GM03348 (cell line): Measurements from ENCODE around the gene ALS2.
"Not testable (repeated sequence)": the region's sequence is repeated elsewhere in the genome, so short reads cannot be mapped to it uniquely, and the experiment has no call there.

Source experiments
- DNase-seq: peaks from one replicate; pipeline ENCODE4 v3.0.0; 2012; ENCODE audit warnings: low spot score

The ALS2 gene

GRCh38 chr2:201794294-201794693 is 13.6 kb upstream of the ALS2 start:
- no peak for DNase-seq

- peak; percentile 10 for DNase-seq
These were observed 12.9 kb upstream of the ALS2 start for GRCh38 chr2:201793631-201794030.

GRCh38 chr2:201790989-201791388 is 10.3 kb upstream of the ALS2 start:
- no peak for DNase-seq

GRCh38 chr2:201790291-201790690 is 9.6 kb upstream of the ALS2 start:
- no peak for DNase-seq

- DNase-seq, result no peak
These were observed 8.7 kb upstream of the ALS2 start for GRCh38 chr2:201789395-201789794.

- DNase-seq, result no peak
These were observed 7.6 kb upstream of the ALS2 start for GRCh38 chr2:201788371-201788770.

GRCh38 chr2:201786471-201786870 is 5.7 kb upstream of the ALS2 start:
- peak; percentile 39 for DNase-seq

- no peak for DNase-seq
These were observed 4.4 kb upstream of the ALS2 start for GRCh38 chr2:201785135-201785534.

- DNase-seq, result no peak
These were observed 3.8 kb upstream of the ALS2 start for GRCh38 chr2:201784563-201784962.

GRCh38 chr2:201781557-201782051 is 871 bp upstream of the ALS2 start:
- no peak for DNase-seq

GRCh38 chr2:201779901-201780673 is 646 bp downstream of the ALS2 start:
- no peak for DNase-seq

- no peak for DNase-seq
These were observed 2.9 kb downstream of the ALS2 start for GRCh38 chr2:201777869-201778268.

GRCh38 chr2:201777043-201777442 is 3.7 kb downstream of the ALS2 start:
- DNase-seq, result no peak

GRCh38 chr2:201775326-201775725 is 5.4 kb downstream of the ALS2 start:
- DNase-seq, result no peak

- DNase-seq, result no peak
These were observed 6.2 kb downstream of the ALS2 start for GRCh38 chr2:201774546-201774945.

GRCh38 chr2:201773990-201774389 is 6.7 kb downstream of the ALS2 start:
- DNase-seq, result no peak

- peak; percentile 5 for DNase-seq
These were observed 10.9 kb downstream of the ALS2 start for GRCh38 chr2:201769666-201770373.

- DNase-seq, result peak; percentile 62
These were observed 11.8 kb downstream of the ALS2 start for GRCh38 chr2:201768918-201769317.

GRCh38 chr2:201765799-201766198 is 14.9 kb downstream of the ALS2 start:
- DNase-seq, result no peak

GRCh38 chr2:201764469-201764868 is 16.3 kb downstream of the ALS2 start:
- not testable (repeated sequence) for DNase-seq

- no peak for DNase-seq
These were observed 19.6 kb downstream of the ALS2 start for GRCh38 chr2:201761101-201761500.

- DNase-seq, result no peak
These were observed 21.2 kb downstream of the ALS2 start for GRCh38 chr2:201759567-201759966.

- no peak for DNase-seq
These were observed 21.9 kb downstream of the ALS2 start for GRCh38 chr2:201758873-201759272.
